ENCODE data around the gene PRR29.
"Not testable (repeated sequence)": the region's sequence is repeated elsewhere in the genome, so short reads cannot be mapped to it uniquely, and the experiment has no call there.

PRR29 gene

DNA sequence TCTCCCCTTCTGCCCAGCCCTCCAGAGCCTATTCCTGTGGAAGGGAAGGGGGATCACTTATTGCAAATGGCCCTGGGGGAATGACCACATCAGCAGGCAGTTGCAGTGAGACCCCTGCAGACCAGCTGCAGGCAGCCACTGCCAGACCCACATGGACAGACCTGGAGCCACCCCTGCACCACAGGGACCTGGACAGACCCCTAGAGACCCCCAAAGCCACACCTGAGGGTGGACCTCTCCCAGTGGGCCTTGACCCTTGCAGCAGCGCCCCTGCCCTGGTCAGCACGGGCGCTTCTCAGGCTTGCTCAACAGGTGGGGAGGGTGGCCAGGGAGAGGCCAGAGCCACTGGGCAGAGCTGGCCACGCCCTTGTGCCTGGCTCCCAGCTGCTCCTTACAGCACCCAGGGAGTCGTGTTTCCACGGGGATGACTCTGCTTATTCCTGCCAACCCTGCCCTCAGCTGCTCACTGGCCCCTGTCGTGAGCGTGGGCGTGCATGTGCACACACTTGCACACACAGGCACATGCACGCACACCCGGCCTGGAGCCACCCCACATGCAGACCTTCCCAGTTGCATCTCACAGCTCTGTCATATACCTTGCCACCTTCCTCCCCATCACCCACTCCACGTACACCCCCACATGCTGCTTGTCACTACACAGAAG, 24.1 kb upstream of the PRR29 start:
- no peak for DNase-seq (ENCODE audit: low read depth)
- H3K4me3 ChIP-seq (ENCODE audit: low read depth, low read length), result no peak overlapping the region

DNA sequence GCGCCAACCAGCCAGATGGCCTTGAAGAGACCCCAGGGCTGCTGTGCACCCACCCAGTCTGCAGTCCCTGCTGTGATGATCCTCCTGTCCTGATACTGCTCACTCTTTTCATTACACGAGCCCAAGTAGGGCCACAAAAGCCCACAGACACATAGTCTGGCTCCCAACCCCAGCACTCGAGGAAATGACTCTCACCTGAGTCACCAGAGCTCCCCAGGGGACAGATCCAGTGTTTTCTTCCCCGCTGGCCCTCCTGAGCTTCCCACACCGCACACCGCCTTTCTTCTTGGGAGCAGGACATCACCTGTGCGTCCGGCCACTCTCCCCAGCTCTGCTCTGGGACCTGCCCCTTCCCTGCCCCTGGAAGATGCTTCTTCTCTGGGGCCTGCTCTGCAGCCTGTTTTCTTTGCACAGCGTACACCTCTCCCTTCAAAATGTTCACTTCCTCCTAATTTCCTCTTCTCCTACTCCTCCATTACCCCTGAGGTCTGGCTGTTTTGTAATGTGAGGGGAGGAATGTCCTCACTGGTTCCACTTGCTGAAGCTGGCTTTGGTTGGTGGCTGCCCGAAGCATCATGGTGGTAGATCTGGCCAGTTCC, 23.5 kb upstream of the PRR29 start:
- H3K4me3 ChIP-seq (ENCODE audit: low read depth, low read length), result no peak overlapping the region
- DNase-seq (ENCODE audit: low read depth), result no peak

DNA sequence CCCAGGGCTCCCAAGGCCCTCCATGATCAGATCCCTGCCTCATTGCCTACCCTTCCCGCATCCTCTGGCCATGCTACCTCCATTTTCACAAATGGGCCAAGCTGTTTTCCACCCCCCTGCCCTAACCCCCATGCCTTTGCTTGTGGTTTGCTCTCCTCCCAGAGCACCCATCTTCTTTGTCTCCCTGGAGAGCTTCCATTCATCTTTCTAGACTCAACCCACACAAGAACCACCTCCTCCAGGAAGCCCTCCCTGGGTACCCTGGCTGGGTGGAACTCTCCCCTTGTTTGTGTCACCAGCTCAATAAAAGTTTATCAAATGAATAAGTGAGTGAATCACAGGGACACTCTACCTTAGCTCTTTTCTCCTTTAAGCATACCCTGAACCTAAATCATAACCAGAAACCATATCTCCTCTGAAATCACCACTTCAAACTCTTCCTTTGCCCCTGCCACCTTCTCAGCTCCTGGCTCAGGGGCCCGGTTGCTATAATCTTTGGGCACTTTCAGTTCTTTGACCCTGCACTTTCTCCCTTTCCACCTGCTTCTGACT, 22.5 kb upstream of the PRR29 start:
- H3K4me3 ChIP-seq (ENCODE audit: low read depth, low read length), result no peak overlapping the region
- DNase-seq (ENCODE audit: low read depth), result no peak

DNA sequence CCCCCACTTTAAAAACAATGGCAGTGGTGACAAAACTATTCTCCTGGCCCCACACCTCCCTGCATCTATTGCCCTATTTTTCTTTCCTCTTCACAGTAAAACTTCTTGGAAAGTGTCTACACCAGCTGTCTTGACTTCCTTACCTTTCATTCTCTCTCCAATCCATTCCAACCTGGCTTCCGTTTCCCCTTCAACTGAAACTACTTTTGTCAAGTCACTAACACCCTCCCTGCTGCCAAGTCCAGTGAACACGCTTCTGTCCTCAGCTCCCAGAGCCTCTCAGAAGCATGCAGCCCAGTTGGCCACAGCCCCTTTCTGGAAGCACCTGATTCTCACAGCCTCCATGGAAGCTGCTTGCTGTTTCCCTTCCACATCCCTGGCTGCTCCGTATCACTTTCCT, 21.4 kb upstream of the PRR29 start:
- H3K4me3 ChIP-seq (ENCODE audit: low read depth, low read length), result no peak overlapping the region
- DNase-seq (ENCODE audit: low read depth), result no peak

DNA sequence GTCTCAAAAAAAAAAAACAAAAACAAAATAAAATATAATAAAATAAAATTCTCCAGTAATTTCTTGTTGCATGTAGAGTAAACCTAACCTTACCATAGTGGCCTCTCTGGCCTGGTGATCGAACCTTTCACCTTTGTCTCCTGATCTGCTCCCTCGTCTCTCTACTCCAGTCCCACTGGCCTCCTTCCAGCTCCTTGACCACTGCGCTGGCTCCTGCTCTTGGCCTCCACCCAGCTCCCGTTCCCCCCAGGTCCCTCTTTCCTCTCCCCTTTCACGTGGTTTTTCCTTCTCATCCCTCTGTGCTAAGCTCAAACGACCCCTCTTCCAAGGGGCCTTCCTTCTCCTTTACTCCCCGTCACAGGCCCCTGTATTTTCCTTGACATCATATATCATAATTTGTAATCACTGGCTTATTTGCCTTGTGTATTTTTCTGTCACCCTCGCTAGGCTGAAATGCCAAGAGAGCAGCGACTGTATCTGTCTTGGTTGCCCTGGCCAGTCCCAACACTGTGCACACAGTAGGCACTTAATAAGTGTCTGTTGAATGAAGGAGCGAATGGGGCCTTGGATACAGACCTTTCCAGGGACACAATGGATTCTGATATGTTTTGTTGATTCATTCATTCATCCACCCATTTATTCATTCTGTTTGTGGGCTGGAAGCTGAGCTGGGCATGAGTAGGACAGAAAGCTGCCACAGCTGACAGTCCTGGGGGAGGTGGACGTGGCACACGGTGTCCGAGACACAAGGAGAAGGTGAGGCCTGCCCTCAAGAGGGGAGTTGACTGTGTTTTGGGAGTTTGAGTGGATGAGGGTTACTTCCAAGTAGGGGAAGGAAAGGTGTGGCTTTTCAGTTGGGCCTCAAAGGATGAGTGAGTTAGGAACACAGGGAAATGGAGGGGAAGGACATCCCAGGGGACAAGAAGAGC, 19.6 kb upstream of the PRR29 start:
- H3K4me3 ChIP-seq (ENCODE audit: low read depth, low read length), result no peak overlapping the region
- DNase-seq (ENCODE audit: low read depth), result no peak

DNA sequence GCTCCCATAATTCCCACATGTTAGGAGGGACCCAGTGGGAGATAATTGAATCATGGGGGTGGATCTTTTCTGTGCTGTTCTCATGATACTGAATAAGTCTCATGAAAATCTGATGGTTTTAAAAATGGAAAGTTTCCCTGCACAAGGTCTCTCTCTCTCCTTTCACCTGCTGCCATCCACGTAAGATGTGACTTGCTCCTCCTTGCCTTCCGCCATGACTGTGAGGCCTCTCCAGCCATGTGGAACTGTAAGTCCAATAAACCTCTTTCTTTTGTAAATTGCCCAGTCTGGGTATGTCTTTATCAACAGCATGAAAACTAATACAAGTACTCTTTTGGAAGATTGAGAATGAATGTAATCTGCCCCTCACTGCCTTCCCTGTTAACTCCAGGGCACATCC, 15.5 kb upstream of the PRR29 start:
- not testable (repeated sequence) for H3K4me3 ChIP-seq (ENCODE audit: low read depth, low read length); DNase-seq (ENCODE audit: low read depth)

DNA sequence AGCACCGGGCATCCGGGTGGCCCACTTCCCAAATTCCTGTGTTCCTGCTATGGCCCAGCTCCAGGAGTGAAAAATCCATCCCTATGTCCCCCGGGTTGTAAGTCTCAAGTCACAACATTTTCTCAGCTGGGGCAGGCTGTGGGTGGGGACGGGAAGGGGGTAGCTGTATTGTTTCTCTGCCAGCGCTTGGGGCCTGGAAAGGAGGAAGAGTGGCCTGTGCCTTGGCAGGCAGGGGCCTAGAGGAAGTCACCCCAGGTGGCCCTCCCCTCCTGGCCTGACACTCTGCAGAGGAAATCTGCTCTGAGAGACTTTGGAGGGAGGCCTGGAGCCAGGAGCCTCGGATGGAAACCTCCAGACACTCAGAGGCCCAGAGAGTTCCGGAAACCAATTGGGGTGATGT, 14.8 kb upstream of the PRR29 start:
- no peak overlapping the region for H3K4me3 ChIP-seq (ENCODE audit: low read depth, low read length)
- no peak for DNase-seq (ENCODE audit: low read depth)

DNA sequence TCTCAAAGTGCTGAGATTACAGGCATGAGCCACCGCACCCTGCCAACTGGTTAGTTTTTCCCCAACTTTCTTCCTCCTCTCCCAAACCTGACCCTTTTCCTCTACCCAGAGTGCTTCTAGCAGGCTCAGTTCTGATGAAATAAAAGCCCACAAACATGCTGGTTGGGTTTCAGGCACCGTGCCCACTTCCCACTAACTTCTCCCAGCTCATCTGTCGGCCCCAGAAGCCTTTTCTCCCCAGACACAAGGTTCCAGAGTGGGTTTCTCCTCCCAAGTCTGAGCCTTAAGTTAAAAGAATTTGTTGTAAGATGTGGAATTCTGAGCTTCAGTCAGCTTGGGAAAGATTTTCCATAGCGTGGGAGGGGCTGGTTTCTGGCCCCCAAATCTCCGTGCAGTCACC, 13.9 kb upstream of the PRR29 start:
- no peak overlapping the region for H3K4me3 ChIP-seq (ENCODE audit: low read depth, low read length)
- DNase-seq (ENCODE audit: low read depth), result no peak

DNA sequence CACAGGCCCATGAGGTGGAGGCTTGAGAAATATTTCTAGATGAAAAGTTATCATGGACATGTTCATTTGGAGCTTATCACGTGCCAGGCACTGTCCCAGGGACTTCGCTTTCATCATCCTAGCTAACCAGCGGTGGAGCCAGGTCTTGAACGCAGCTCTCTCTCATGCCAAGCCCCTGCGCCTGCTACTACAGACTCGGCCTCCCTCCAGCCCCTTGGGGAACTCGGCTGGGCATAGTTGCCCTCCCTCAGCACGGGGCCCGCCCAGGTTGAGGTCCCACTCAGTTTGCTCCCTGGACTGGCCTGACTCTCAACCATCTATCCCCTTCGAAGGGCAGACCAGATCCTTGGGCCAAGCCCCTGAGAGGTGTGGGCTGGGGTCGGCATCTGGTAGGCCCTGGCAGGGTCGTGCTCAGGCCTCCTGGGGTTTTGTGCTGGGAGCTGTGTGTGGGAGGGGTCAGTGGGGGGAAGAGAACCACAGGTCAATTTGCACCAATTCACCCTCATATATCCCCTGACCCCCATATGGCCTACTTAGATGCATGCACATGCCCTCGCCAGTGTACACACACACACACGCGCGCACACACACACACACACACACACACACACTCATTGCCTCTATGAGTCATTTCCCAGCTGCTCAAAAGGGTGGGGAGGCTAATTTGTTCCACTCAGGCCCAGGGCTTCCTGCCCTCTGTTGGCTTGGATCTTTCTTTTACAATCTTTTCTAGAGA, 13.3 kb upstream of the PRR29 start:
- DNase-seq (ENCODE audit: low read depth), result peak; percentile 83
- H3K4me3 ChIP-seq (ENCODE audit: low read depth, low read length), result no peak overlapping the region

DNA sequence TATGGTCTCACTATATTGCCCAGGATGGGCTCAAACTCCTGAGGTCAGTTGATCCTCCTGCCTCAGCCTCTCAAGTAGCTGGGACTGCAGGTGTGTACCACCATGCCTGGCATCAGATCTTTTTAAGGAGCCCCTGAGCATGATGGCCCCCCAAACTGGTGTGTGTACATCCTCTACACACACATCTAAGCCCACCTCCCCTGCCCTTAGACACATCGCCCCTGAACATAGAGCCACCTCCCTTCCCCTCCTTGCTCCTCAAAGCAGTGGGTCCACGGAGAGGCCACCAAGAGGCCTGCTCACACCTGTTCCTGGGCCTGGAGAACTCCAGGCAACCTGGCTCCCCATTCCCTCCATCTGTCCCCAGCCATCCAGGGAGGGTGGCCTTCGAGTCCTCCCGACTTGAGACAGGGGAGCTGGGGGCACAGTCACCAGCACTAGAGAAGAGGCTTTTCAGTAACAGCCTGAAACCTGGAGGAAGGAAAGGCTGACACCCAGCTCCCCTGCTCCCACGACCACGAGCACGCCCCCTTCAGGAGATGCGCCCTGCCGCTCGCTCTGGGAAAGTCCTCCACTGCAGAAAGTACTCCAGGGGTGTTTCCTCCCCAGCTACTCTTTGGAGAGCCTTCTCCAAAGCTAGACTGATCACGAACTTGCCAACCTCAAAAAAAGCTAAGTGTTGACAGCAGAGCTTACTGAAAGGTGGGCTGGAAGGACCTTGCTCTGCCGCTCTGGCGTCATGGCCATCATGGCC, 12.6 kb upstream of the PRR29 start:
- no peak for DNase-seq (ENCODE audit: low read depth)

DNA sequence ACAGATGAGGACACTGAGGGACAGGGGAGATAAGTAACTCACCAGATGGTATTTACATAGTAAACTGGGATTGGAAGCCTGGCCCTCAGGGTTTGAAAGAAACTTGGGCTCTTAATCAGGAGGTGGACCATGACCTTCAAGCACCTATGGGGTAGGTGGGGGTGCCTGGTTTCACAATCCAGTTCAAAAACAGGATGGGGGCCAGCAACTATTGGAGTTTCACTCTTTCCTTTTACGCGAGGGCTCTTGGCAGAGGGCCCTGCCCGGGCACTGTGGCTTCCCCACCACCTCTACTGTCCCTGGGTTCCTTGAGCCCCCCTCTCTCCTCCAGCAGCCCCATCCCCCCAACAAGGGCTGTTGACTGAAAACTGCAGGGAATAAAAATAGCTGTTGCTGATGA, 11.3 kb upstream of the PRR29 start:
- no peak for DNase-seq (ENCODE audit: low read depth)
- H3K4me3 ChIP-seq (ENCODE audit: low read depth, low read length), result no peak overlapping the region

More for the DNA sequence above, 12.6 kb upstream of the PRR29 start:
- no peak overlapping the region for H3K4me3 ChIP-seq (ENCODE audit: low read depth, low read length)

DNA sequence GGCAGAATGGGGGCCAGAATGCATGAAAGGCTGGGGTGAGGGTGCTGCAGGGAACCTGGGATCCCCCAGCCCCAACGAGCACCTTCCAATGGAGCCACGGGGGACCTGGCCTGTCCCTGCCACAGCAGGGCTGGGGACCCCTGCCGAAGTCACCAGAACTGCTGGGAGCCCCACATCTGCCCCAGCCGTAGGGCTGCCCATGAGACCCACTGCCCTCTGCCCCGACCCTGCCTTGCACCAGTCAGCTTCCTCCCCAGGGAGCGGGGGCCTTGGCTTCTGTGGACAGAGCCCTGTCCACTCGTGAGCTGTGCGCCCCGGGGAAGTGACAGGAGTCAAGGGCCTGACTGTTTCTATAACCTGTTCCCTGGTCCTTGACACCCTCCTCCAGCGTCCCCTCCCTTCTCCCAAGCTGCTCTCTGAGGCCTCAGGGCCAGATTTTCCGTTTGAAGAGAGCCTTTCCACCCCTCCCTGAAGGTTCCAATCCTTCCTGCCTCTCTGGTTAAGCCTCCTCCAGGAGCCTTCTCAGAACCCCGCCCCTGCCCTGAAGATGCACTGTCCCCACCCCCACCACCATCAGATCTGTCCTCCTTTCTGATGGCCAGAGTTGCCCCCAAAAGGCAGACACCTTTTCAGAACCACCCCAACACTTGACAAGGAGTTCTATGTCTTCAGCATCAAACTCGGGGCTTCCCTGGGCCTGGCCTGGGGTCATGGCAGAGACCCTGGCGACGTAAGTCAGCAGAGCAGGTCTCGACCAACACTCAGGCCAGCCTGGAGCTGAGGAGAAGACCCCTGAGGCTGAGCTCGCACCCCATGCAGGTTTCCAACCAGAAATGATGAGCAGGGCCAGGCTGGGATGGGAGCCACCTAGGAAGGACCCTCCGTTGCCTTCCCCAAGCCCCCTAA, 10.7 kb upstream of the PRR29 start:
- H3K4me3 ChIP-seq (ENCODE audit: low read depth, low read length), result no peak overlapping the region
- DNase-seq (ENCODE audit: low read depth), result no peak

DNA sequence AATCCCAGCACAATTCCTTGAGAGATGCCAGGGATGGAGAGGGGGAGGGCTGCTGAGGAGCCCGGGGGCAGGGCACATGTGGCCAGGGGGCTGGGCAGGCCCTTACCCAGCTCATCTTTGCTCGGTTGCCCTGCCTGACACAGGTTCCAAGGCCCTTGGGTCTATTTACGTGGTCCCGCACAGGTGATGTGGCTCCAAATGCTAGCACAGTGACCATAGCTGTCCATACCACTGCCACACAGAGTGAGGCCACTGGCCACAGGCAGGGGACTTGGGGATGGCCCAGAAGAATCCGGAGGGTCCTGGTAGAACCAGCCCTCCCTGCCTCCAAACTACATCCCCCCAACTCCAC, 10.0 kb upstream of the PRR29 start:
- no peak overlapping the region for H3K4me3 ChIP-seq (ENCODE audit: low read depth, low read length)
- no peak for DNase-seq (ENCODE audit: low read depth)

DNA sequence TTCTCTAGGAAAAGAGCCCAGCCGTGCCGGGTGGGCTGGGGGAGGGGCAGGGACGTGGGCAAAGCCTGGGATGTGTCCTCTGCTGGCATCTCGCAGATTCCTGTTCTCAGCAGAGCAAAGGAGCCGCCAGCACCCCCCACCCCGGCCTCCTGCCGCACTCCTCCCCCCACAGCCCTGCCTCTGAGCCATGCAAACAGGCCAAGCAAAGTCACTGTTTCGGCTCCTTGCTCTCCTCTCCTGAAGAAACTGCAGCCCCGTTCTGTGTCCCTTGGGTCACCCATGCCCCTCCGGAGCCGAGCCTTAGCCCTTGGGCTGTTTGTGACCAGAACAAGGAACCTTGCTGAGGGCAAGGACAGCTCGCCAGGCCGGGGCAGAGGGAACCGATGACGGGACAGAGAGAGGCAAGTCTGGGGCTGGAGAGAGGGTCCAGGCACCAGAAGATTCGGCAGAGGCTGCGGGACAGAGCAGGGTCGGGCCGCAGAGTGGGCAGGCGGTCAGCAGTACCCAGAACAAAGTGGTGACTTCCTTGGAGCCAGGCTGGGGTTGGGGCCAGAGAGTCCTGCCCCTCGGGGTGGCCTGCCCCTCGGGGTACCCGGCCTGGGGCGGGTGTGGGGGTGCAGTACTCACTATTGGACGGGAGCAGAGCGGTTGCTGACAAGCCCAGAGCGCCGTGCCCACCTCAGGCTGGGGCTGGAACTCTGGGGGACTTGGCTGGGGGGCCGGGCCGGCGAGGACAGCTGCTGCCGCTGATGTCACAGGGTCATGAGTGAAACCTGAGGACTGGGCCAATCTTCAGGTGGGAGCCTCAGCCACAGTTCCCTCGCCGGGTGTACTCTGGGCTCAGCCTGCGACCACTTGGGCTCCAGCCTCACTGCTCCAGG, 9.2 kb upstream of the PRR29 start:
- no peak for DNase-seq (ENCODE audit: low read depth)

DNA sequence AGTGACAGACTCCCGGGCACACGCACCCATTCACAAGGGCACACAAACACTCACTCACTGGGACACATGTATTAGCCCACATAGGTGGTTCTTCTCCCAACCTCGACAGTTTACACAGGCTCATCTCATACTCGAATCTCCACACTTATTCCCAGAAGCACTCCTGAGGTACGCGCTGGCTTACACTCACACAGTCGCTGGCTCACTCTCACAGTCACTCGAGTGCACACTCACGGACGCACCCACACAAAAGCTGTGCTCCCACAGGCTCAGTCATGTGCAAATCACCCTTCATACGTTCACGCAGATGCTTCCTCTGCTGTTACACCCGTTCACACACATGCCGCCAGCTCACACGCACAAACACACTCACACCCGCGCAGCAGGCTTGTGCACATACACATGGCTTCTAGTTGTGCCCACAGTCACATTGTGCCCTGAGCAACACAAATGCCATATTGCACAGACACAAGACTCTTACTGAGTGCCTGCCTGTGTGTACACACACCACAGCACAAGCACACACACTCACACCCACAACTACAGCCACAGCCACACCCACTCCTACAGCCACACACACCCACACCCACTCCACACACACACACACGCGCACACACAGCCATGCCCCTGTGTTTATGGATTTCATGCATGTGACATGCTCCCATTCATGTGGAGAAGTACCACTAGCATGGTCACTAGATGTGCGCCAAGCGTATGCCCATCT, 8.4 kb upstream of the PRR29 start:
- DNase-seq (ENCODE audit: low read depth), result no peak
- no peak overlapping the region for H3K4me3 ChIP-seq (ENCODE audit: low read depth, low read length)

More for the DNA sequence above, 9.2 kb upstream of the PRR29 start:
- H3K4me3 ChIP-seq (ENCODE audit: low read depth, low read length), result no peak overlapping the region

DNA sequence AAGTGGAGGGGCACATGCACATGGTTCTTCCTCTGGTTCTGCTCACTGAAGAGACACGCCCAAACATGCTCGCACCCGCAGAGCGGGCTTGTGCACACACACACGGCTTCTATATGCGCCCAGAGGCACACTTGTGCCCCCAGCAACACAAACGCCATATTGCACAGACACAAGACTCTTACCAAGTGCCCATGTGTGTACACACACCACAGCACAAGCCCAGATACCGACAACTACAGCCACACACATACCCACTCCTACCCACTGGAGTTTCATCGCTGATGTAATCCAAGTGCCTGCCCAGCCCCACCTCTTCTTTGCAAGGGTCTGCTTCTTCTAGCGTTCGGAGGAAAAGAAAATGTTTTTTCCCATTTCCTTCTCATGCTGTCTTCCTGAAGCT, 6.5 kb upstream of the PRR29 start:
- no peak for DNase-seq (ENCODE audit: low read depth)
- no peak overlapping the region for H3K4me3 ChIP-seq (ENCODE audit: low read depth, low read length)

Data from skeletal muscle cell (primary cell).